HG03108 (cell line): ENCODE results near the gene TRAPPC14.

ENCODE experiments used
- ATAC-seq: cut with Tn5 transposase; IDR thresholded peaks from one replicate; pipeline ENCODE4 v1.9.1; 2021; ENCODE audit warnings: moderate library complexity; ENCODE audit not compliant: unreplicated experiment

Gene TRAPPC14

DNA sequence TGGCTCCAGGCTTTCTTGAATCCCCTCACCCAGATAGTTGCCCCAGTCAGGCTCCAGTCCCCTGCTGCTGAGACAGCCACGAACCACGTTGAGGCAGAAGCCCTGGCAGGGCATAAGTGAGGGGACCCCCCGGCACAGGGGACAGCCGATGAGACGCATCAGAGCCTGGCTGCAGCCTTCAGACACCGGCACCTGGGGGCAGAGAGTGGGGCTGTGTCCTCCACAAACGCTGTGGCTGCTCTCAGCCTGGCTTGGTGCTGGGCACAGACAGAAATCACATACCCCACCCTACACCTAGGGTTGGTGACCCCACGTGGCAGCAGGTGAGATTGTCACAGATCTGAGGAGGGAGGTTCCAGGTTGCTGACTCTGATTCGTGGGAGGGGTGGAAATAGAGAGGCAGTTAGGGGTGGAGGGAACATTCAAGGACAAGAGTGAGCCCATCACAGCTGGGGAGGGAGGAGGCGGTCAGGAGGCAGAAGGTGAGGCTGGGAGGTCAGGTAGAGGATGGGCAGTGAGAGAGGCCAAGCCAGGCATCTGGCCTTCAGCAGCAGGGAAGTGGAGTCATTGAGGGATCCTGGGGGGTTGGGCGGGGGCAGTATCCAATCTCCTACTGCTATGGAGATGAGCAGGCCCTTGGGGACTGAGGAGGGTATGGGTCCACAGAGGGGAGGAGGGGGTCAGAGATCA is 15.4 kb upstream of the TRAPPC14 start:
- ATAC-seq, result no peak

DNA sequence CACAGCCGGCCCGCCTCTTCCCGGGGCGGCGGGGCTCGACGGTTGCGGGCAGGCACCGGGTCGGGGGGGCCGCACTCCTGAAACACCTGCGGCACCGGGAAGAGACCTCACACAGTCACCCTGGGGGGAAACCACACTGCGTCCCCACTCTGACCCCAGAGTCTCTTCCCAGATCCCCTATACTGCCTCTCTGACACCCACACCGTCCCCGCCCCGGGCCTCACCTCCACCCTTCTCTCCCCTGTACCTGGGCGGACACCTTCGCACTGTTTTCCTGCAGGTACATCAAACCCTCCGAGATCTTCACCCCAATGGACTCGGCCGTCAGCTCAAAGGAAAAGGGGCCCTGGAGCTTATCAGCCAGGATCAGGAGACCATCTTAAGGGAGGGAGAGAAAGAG is 13.3 kb upstream of the TRAPPC14 start:
- no peak for ATAC-seq

GRCh38 chr7:100171087-100171681 is 12.7 kb upstream of the TRAPPC14 start:
- ATAC-seq, result no peak

DNA sequence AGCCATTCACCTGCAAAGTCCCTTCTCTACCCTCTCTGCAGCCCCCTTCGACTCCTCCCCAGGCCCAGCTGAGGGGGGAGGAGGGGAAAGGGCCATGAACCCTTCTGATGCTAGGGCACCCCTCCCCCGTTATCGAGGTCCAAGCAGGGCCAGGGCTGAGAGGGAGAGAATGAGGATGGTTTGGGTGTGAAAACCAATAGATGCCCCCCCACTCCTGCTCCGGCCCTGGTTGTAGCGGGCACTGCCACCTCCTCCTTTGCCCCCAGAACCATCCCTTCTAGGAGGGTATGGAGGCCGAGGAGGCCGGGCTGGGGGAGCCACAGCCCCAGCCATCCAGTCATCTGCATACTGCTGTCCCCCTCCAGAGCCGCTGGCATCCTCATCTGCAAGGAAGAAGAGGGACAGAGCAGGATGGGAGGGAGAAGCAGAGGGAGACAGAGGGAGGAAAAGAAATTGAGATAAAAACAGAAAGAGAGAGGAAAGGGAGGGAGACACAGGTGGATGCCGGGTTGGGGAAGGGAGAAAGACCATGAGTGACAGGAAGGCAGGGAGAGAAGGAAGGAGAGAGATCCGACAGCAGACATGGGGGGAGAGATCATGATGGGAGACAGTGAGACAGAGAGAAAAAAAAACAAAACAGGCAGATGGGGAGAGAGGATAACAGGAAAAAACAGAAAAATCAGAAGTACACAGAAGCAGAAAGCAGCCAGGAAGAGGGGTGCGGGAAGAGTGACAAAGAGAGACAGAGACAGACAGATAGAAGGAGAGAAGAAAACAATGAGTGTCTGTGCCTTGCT is 11.8 kb upstream of the TRAPPC14 start:
- ATAC-seq, result no peak

GRCh38 chr7:100169147-100169850 is 10.8 kb upstream of the TRAPPC14 start:
- ATAC-seq, result no peak

GRCh38 chr7:100167912-100168323 is 9.4 kb upstream of the TRAPPC14 start:
- ATAC-seq, result no peak

GRCh38 chr7:100166970-100167911 is 8.7 kb upstream of the TRAPPC14 start:
- ATAC-seq, result no peak

GRCh38 chr7:100166317-100166940 is 7.9 kb upstream of the TRAPPC14 start:
- ATAC-seq, result no peak

DNA sequence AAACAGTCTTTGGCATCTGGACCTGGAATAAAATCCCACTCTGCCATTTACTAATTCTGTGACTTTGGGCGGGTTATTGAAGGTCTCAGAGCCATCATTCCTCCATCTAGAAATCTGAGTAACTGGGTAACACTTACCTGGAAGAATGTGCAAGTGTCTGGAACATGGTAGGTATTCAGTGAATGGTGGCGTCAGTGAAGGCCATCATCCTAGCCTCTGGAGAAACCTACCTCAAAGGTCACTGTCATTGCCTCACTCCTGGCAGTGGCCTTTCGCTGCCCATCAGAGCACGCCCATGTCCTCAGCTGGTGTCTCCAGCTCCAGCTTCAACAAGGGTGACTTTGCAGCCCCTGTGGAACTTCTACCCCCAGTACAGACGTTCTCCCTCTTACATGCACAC is 5.3 kb upstream of the TRAPPC14 start:
- ATAC-seq, result no peak

- ATAC-seq, result no peak
Observed at GRCh38 chr7:100163006-100163531, 4.5 kb upstream of the TRAPPC14 start.

DNA sequence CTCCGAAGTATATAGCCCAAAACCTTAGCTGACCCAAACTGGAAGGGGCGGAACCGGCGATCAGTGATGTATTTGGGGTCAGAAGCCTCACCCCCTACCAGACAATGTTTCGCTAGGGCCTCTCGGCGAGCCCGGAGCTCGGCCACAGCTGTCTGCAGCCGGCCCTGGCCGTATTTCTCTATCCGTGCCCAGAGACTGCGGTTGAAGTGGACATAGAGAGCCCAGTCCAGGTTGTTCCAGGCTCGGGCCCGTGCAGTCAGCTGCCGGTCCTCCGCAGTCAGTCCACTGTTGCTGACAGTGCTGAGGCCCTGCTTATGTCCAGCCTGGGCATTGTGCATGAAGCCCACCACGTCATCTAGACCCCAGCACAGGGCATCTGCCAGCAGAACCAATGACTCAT is 1.5 kb upstream of the TRAPPC14 start:
- ATAC-seq, result no peak

DNA sequence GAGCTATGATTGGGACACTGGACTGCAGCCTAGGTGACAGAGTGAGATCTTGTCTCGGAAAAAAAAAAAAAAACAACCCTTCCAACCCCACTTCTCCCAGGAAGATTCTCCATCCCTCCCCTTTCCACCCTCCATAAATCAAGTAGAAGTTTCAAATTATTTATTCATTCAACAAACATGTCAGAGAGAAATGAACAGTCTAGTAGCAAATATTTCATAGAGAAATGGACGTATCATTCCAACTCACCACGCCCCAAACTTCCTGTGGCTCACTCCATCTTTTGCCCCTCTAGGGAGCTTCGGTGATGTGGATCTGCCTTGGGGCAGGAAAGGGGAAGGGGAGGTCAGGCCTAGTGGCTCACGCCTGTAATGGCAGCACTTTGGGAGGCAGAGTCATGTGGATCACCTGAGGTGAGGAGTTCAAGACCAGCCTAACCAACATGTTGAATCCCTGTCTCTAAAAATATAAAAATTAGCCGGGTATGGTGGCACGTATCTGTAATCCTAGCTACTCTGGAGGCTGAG is 638 bp upstream of the TRAPPC14 start:
- ATAC-seq, result no peak

GRCh38 chr7:100157334-100158228 is 942 bp downstream of the TRAPPC14 start:
- ATAC-seq, result no peak

- ATAC-seq, result no peak
Observed at GRCh38 chr7:100157069-100157333, 1.5 kb downstream of the TRAPPC14 start.

- ATAC-seq, result no peak
Observed at GRCh38 chr7:100156331-100157068, 2.0 kb downstream of the TRAPPC14 start.

GRCh38 chr7:100155553-100156317 is 2.8 kb downstream of the TRAPPC14 start:
- ATAC-seq, result no peak
